HCT116 (cell line): ENCODE measurements around the gene PRKG1. TPM values are rescaled to one million over a fixed set of nuclear protein-coding genes. Genes with fewer than 3 reads are reported as not detected.

Experiments used
- ATAC-seq: fragments of 200-7000 bp; cut with Tn5 transposase; 2 replicates; pipeline ENCODE4 v1.9.1; 2020; ENCODE audit warnings: mild to moderate bottlenecking, moderate library complexity
- BruUV-seq: library from RNA; stranded (reverse); fragments of 400-500 nt; replicated peaks from 2 replicates; lab custom pipeline; 2021; lab: Mats Ljungman, UMichigan
- CTCF ChIA-PET: fragments of 300-600 bp; sonication (Branson Sonifier 250); formaldehyde crosslinking; loops from one replicate; lab custom pipeline; 2021; ENCODE audit warnings: antibody characterized with exemption; lab: Charles Lee
- POLR2A ChIA-PET: fragments of 300-600, 350-600 bp; sonication (Branson Sonifier 250); formaldehyde crosslinking; loops from one replicate; lab custom pipeline; 2021; ENCODE audit warnings: antibody characterized with exemption; lab: Charles Lee
- RAD21 ChIA-PET, 2 experiments: fragments of 300-600 bp; sonication (Branson Sonifier 250); formaldehyde crosslinking; loops; one replicate each; lab custom pipeline; 2023; ENCODE audit warnings: low total read pairs in 2 of 2; ENCODE audit not compliant: uncharacterized antibody in 2 of 2, unreplicated experiment in 2 of 2, low non-redundant PET in 1 of 2; lab: Charles Lee
- DNase-seq: peaks from one replicate; pipeline ENCODE4 v3.0.0-alpha.2; 2010; ENCODE audit warnings: low read depth, low spot score
- H2AFZ ChIP-seq: fragments of 200-600 bp; shearing (Covaris generic), sonication (generic); 2 replicates; pipeline ENCODE4 v1.6.1; 2017; ENCODE audit warnings: low read depth, mixed run types, mixed read lengths, antibody characterized with exemption, low read length; ENCODE audit not compliant: poor library complexity, severe bottlenecking
- H3K27ac ChIP-seq: 2 replicates; pipeline ENCODE4 v1.5.1; 2012; ENCODE audit warnings: low read depth, low read length
- H3K27me3 ChIP-seq: fragments of 200-600 bp; sonication (generic); 2 replicates; pipeline ENCODE4 v1.6.1; 2016; ENCODE audit warnings: mixed run types, low read length, mixed read lengths; ENCODE audit not compliant: insufficient read depth
- H3K36me3 ChIP-seq, 2 experiments: fragments of 200-500 bp in 1 of 2; fragments of 200-600 bp in 1 of 2; sonication (Bioruptor generic) in 1 of 2; sonication (generic) in 1 of 2; 2 replicates each; pipeline versions ENCODE4 v1.5.1 to v1.6.1; 2014 to 2016; ENCODE audit warnings: low read length in 2 of 2, inconsistent platforms in 1 of 2, mixed read lengths in 1 of 2, mixed run types in 1 of 2; ENCODE audit not compliant: insufficient read depth in 2 of 2, control insufficient read depth in 1 of 2
- H3K4me1 ChIP-seq, 2 experiments: fragments of 200-600 bp in 1 of 2; sonication (generic) in 1 of 2; 2 replicates each; pipeline versions ENCODE4 v1.5.1 to v1.6.1; 2012 to 2017; ENCODE audit warnings: low read length in 2 of 2, inconsistent platforms in 1 of 2, mild to moderate bottlenecking in 1 of 2, mixed read lengths in 1 of 2, mixed run types in 1 of 2, moderate library complexity in 1 of 2; ENCODE audit not compliant: insufficient read depth in 2 of 2, control insufficient read depth in 1 of 2
- H3K4me2 ChIP-seq: fragments of 200-600 bp; sonication (generic); 2 replicates; pipeline ENCODE4 v1.6.1; 2017; ENCODE audit warnings: mixed run types, low read length, mixed read lengths
- H3K4me3 ChIP-seq, 2 experiments: fragments of 200-600 bp in 1 of 2; sonication (generic) in 1 of 2; replicated peaks in 1 of 2; 2 replicates each; pipeline ENCODE4 v1.5.1; 2011 to 2016; ENCODE audit warnings: low read length in 2 of 2, control low read depth in 1 of 2, low read depth in 1 of 2, mild to moderate bottlenecking in 1 of 2, mixed read lengths in 1 of 2, mixed run types in 1 of 2
- H3K79me2 ChIP-seq: fragments of 200-600 bp; sonication (generic); 2 replicates; pipeline ENCODE4 v1.6.1; 2017; ENCODE audit warnings: mild to moderate bottlenecking, mixed run types, low read length, moderate library complexity, mixed read lengths; ENCODE audit not compliant: insufficient read depth
- H3K9ac ChIP-seq: fragments of 200-600 bp; sonication (generic); 2 replicates; pipeline ENCODE4 v1.6.1; 2016; ENCODE audit warnings: low read length, mixed read lengths
- H3K9me2 ChIP-seq: fragments of 200-600 bp; sonication (generic), shearing (Covaris generic); 2 replicates; pipeline ENCODE4 v1.6.1; 2017; ENCODE audit warnings: mixed run types, mild to moderate bottlenecking, moderate library complexity; ENCODE audit not compliant: insufficient read depth
- H3K9me3 ChIP-seq, 2 experiments: fragments of 200-500 bp in 1 of 2; fragments of 200-600 bp in 1 of 2; sonication (Bioruptor generic) in 1 of 2; sonication (generic) in 1 of 2; 2 replicates each; pipeline ENCODE4 v1.6.1; 2014 to 2017; ENCODE audit warnings: low read length in 2 of 2, mixed read lengths in 2 of 2, inconsistent platforms in 1 of 2, low read depth in 1 of 2, mild to moderate bottlenecking in 1 of 2, mixed run types in 1 of 2, moderate library complexity in 1 of 2; ENCODE audit not compliant: control insufficient read depth in 1 of 2, insufficient read depth in 1 of 2
- H4K20me1 ChIP-seq: fragments of 200-600 bp; sonication (generic), shearing (Covaris generic); 2 replicates; pipeline ENCODE4 v1.6.1; 2017; ENCODE audit warnings: mixed run types, mild to moderate bottlenecking, moderate library complexity; ENCODE audit not compliant: insufficient read depth
- CBX3 ChIP-seq: IDR thresholded peaks from 2 replicates; pipeline ENCODE4 v1.6.1; 2012; ENCODE audit warnings: low read depth
- EGR1 ChIP-seq: IDR thresholded peaks from 2 replicates; pipeline ENCODE4 v1.6.1; 2012; ENCODE audit warnings: low read depth
- ELF1 ChIP-seq: IDR thresholded peaks from 2 replicates; pipeline ENCODE4 v1.6.1; 2012; ENCODE audit warnings: low read depth, borderline replicate concordance
- EZH2 ChIP-seq: fragments of 200-600 bp; sonication (generic); IDR thresholded peaks from 2 replicates; pipeline ENCODE4 v1.6.1; 2017; ENCODE audit warnings: antibody characterized with exemption, mixed run types
- EZH2phosphoT487 ChIP-seq: fragments of 200-600 bp; IDR thresholded peaks from 2 replicates; pipeline ENCODE4 v1.6.1; 2018; ENCODE audit warnings: antibody characterized with exemption, borderline replicate concordance
- FOSL1 ChIP-seq: IDR thresholded peaks from 2 replicates; pipeline ENCODE4 v1.6.1; 2012; ENCODE audit warnings: low read depth
- POLR2A ChIP-seq: IDR thresholded peaks from 2 replicates; pipeline ENCODE4 v1.7.0; 2011; ENCODE audit warnings: borderline replicate concordance; ENCODE audit not compliant: insufficient read depth, insufficient read length; ENCODE audit errors: extremely low read depth
- POLR2AphosphoS5 ChIP-seq: IDR thresholded peaks from 2 replicates; pipeline ENCODE4 v1.6.1; 2011; ENCODE audit warnings: mild to moderate bottlenecking, low read depth, low read length, moderate library complexity
- RAD21 ChIP-seq: IDR thresholded peaks from 2 replicates; pipeline ENCODE4 v1.6.1; 2012; ENCODE audit warnings: low read depth, mild to moderate bottlenecking
- SIN3A ChIP-seq: IDR thresholded peaks from 2 replicates; pipeline ENCODE4 v1.6.1; 2012; ENCODE audit warnings: low read depth
- SRF ChIP-seq: IDR thresholded peaks from 2 replicates; pipeline ENCODE4 v1.6.1; 2012; ENCODE audit warnings: low read depth
- TCF7L2 ChIP-seq: IDR thresholded peaks from 2 replicates; pipeline ENCODE4 v1.7.0; 2011; ENCODE audit warnings: borderline replicate concordance, inconsistent platforms; ENCODE audit not compliant: insufficient read depth, insufficient read length; ENCODE audit errors: extremely low read depth
- YY1 ChIP-seq: IDR thresholded peaks from 2 replicates; pipeline ENCODE4 v1.6.1; 2011; ENCODE audit warnings: low read length, low read depth, moderate library complexity, mild to moderate bottlenecking; ENCODE audit not compliant: insufficient replicate concordance; ENCODE audit errors: extremely low read depth
- ZFX ChIP-seq: fragments of 450-650 bp; IDR thresholded peaks from 2 replicates; pipeline ENCODE4 v1.6.1; 2017
- ZNF274 ChIP-seq: fragments of 200-500 bp; sonication (Bioruptor generic); IDR thresholded peaks from 2 replicates; pipeline ENCODE4 v1.6.1; 2014; ENCODE audit warnings: mild to moderate bottlenecking, low read depth, low read length, inconsistent platforms
- intact Hi-C: fragments of 100-400 bp; cut with micrococcal nuclease; formaldehyde crosslinking; loops from 2 replicates; pipeline ENCODE4 v1.10.0; 2022
- total RNA-seq: library from RNA; stranded (reverse); gene quantifications from one replicate; pipeline ENCODE4 v1.2.1, GENCODE V29; 2021; ENCODE audit not compliant: unreplicated experiment
- TF ChIP-seq, protein P1 (sequence below): IDR thresholded peaks from 2 replicates; pipeline ENCODE4 v1.6.1; 2012
- TF ChIP-seq, protein P2 (sequence below): IDR thresholded peaks from 2 replicates; pipeline ENCODE4 v1.6.1; 2012
- TF ChIP-seq, protein P3 (sequence below): IDR thresholded peaks from 2 replicates; pipeline ENCODE4 v1.6.1; 2011; ENCODE audit warnings: mild to moderate bottlenecking, low read length, moderate library complexity; ENCODE audit not compliant: insufficient replicate concordance; ENCODE audit errors: extremely low read depth
- TF ChIP-seq, protein P4 (sequence below), 3 experiments: fragments of 200-600 bp in 1 of 3; sonication (generic) in 1 of 3; IDR thresholded peaks in 2 of 3; conservative IDR thresholded peaks in 1 of 3; 2 replicates each; pipeline ENCODE4 v1.5.1; 2012 to 2017; ENCODE audit warnings: low read depth in 2 of 3, low read length in 2 of 3, antibody characterized with exemption in 1 of 3, borderline replicate concordance in 1 of 3, control low read depth in 1 of 3, mild to moderate bottlenecking in 1 of 3, mixed read lengths in 1 of 3, mixed run types in 1 of 3, moderate library complexity in 1 of 3; ENCODE audit not compliant: insufficient read depth in 1 of 3

The PRKG1 gene
- total RNA-seq, 1 experiment from 2014 or later, result 1.4 TPM

DNA sequence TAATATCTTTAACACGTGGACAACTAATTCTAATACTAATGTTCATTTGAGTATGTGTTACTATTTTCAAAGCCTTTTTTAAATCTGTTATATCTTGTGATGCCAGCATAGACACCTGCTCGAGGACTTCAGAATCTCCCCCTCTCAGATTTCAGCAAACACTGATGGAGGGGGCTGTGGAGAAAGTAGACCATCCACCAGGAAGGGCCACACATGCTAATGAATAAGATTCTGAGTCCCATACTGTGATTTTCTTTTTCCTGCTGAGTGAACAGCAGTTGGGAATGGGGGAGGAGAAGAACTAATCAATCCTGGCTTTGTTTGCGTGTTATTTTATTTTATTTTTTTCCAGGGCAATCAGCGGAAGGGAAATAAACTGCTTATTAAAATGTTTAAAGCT lies 783.0 kb downstream of the PRKG1 start:
- no peak overlapping the region for H3K9ac ChIP-seq
- peaks cover 14% of the 10 kb centered on the region for H3K27me3 ChIP-seq
- no peaks in the 10 kb centered on the region for H3K36me3 ChIP-seq
- ChIA-PET CTCF (no interaction called here), RAD21 (no interaction called here), POLR2A (no interaction called here)
- H4K20me1 ChIP-seq, result no peaks in the 10 kb centered on the region
- BruUV-seq, result no TSS peak
- no peaks in the 10 kb centered on the region for H3K9me2 ChIP-seq
- H3K27ac ChIP-seq, result no peak overlapping the region
- H3K4me1 ChIP-seq, result no peaks in the 10 kb centered on the region
- H3K79me2 ChIP-seq, result no peaks in the 10 kb centered on the region
- no peak overlapping the region for H3K4me3 ChIP-seq
- TF ChIP-seq ZNF274, result no peak
- TF ChIP-seq ELF1, result no peak
- no peak for TF ChIP-seq YY1
- TF ChIP-seq, protein P1, sequence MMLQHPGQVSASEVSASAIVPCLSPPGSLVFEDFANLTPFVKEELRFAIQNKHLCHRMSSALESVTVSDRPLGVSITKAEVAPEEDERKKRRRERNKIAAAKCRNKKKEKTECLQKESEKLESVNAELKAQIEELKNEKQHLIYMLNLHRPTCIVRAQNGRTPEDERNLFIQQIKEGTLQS, result no peak
- TF ChIP-seq SIN3A, result no peak
- TF ChIP-seq EZH2phosphoT487, result no peak
- no peak for TF ChIP-seq EGR1
- TF ChIP-seq TCF7L2, result no peak
- no peak for TF ChIP-seq SRF
- TF ChIP-seq, protein P2, sequence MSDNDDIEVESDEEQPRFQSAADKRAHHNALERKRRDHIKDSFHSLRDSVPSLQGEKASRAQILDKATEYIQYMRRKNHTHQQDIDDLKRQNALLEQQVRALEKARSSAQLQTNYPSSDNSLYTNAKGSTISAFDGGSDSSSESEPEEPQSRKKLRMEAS, result no peak
- no peak for TF ChIP-seq CBX3
- no peak for TF ChIP-seq POLR2AphosphoS5
- TF ChIP-seq ZFX, result no peak
- TF ChIP-seq EZH2, result no peak
- TF ChIP-seq FOSL1, result no peak
- TF ChIP-seq POLR2A, result no peak
- TF ChIP-seq, protein P3, sequence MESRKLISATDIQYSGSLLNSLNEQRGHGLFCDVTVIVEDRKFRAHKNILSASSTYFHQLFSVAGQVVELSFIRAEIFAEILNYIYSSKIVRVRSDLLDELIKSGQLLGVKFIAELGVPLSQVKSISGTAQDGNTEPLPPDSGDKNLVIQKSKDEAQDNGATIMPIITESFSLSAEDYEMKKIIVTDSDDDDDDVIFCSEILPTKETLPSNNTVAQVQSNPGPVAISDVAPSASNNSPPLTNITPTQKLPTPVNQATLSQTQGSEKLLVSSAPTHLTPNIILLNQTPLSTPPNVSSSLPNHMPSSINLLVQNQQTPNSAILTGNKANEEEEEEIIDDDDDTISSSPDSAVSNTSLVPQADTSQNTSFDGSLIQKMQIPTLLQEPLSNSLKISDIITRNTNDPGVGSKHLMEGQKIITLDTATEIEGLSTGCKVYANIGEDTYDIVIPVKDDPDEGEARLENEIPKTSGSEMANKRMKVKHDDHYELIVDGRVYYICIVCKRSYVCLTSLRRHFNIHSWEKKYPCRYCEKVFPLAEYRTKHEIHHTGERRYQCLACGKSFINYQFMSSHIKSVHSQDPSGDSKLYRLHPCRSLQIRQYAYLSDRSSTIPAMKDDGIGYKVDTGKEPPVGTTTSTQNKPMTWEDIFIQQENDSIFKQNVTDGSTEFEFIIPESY, result no peak
- TF ChIP-seq RAD21, result no peak
- TF ChIP-seq, protein P4, sequence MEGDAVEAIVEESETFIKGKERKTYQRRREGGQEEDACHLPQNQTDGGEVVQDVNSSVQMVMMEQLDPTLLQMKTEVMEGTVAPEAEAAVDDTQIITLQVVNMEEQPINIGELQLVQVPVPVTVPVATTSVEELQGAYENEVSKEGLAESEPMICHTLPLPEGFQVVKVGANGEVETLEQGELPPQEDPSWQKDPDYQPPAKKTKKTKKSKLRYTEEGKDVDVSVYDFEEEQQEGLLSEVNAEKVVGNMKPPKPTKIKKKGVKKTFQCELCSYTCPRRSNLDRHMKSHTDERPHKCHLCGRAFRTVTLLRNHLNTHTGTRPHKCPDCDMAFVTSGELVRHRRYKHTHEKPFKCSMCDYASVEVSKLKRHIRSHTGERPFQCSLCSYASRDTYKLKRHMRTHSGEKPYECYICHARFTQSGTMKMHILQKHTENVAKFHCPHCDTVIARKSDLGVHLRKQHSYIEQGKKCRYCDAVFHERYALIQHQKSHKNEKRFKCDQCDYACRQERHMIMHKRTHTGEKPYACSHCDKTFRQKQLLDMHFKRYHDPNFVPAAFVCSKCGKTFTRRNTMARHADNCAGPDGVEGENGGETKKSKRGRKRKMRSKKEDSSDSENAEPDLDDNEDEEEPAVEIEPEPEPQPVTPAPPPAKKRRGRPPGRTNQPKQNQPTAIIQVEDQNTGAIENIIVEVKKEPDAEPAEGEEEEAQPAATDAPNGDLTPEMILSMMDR (IDR thresholded peaks at IDR 0.05 in 2 of 3, conservative IDR thresholded peaks at IDR 0.05 in 1 of 3; ENCODE audit: borderline replicate concordance in 1 of 3, insufficient read depth in 1 of 3, low read depth in 2 of 3, low read length in 2 of 3), result no peak
- no peak overlapping the region for H3K4me2 ChIP-seq
- no peak for DNase-seq
- intact Hi-C loops, result no loop called here
- H3K9me3 ChIP-seq, result no peaks in the 10 kb centered on the region
- no peak overlapping the region for H2AFZ ChIP-seq
- no peak for ATAC-seq
